K562 (cell line): ENCODE measurements around the gene DAZAP1. TPM values are rescaled to one million over a fixed set of nuclear protein-coding genes. Genes with fewer than 3 reads are reported as not detected.

Source experiments
- ATAC-seq: fragments of 200-7000 bp; cut with Tn5 transposase; 3 replicates; pipeline ENCODE4 v1.9.1; 2020; ENCODE audit warnings: moderate library complexity
- BruUV-seq: library from RNA; stranded (reverse); fragments of 400-500 nt; replicated peaks from 2 replicates; lab custom pipeline; 2021; lab: Mats Ljungman, UMichigan
- CTCF ChIA-PET: fragments of 300-600 bp; formaldehyde crosslinking; extraction: SDS; loops from one replicate; lab custom pipeline; 2021; ENCODE audit warnings: low intra/inter-chr PET ratio; lab: Yijun Ruan, JAX
- POLR2A ChIA-PET: fragments of 300-600, 350-650 bp; sonication (Branson Sonifier 250); formaldehyde crosslinking; extraction: SDS; loops from one replicate; lab custom pipeline; 2021; ENCODE audit warnings: antibody characterized with exemption, inconsistent platforms; lab: Yijun Ruan, JAX
- DNase-seq, 4 experiments: peaks; one replicate each; pipeline versions ENCODE4 v3.0.0 to v3.0.0-alpha.2; 2011 to 2018; ENCODE audit warnings: low spot score in 3 of 4, mixed read lengths in 3 of 4; ENCODE audit errors: extremely low read depth in 1 of 4
- FAIRE-seq: peaks from 2 replicates; lab custom pipeline; 2011; peaks lifted over from hg19 to GRCh38; lab: Jason Lieb, UNC
- H2AFZ ChIP-seq: 2 replicates; pipeline ENCODE4 v1.6.0; 2011; ENCODE audit warnings: low read depth, low read length, control low read depth, inconsistent platforms
- H3K27ac ChIP-seq: fragments of 200-600 bp; 3 replicates; pipeline ENCODE4 v1.8.0; 2011; ENCODE audit warnings: low read depth, mild to moderate bottlenecking, control low read depth, inconsistent platforms, low read length, moderate library complexity, mixed read lengths; ENCODE audit errors: extremely low read depth
- H3K27me3 ChIP-seq, 2 experiments: fragments of 300-600 bp in 1 of 2; 2 replicates in 1 of 2; 3 replicates in 1 of 2; pipeline versions ENCODE4 v1.6.0 to v1.8.0; 2011; ENCODE audit warnings: inconsistent platforms in 2 of 2, low read length in 2 of 2, mild to moderate bottlenecking in 1 of 2, mixed read lengths in 1 of 2, moderate library complexity in 1 of 2; ENCODE audit not compliant: control insufficient read depth in 2 of 2, insufficient read depth in 2 of 2
- H3K36me3 ChIP-seq: fragments of 300-600 bp; 3 replicates; pipeline ENCODE4 v1.8.0; 2011; ENCODE audit warnings: mild to moderate bottlenecking, low read length, inconsistent platforms; ENCODE audit not compliant: control insufficient read depth, insufficient read depth
- H3K4me1 ChIP-seq, 2 experiments: fragments of 200-600 bp in 1 of 2; replicated peaks in 1 of 2; 2 replicates in 1 of 2; 3 replicates in 1 of 2; pipeline versions ENCODE4 v1.5.1 to v1.8.0; 2011; ENCODE audit warnings: inconsistent platforms in 2 of 2, low read length in 2 of 2, mild to moderate bottlenecking in 1 of 2, mixed read lengths in 1 of 2, moderate library complexity in 1 of 2; ENCODE audit not compliant: control insufficient read depth in 2 of 2, insufficient read depth in 2 of 2
- H3K4me2 ChIP-seq: 2 replicates; pipeline ENCODE4 v1.6.1; 2011; ENCODE audit warnings: low read length, control low read depth, inconsistent platforms, mixed read lengths; ENCODE audit not compliant: insufficient read depth
- H3K4me3 ChIP-seq: fragments of 200-600 bp; sonication (generic), shearing (Covaris generic); 2 replicates; pipeline ENCODE4 v1.5.1; 2016; ENCODE audit warnings: control low read depth, inconsistent platforms
- H3K79me2 ChIP-seq: fragments of 200-600 bp; 3 replicates; pipeline ENCODE4 v1.8.0; 2011; ENCODE audit warnings: low read length, inconsistent platforms; ENCODE audit not compliant: control insufficient read depth, insufficient read depth
- H3K9ac ChIP-seq, 2 experiments: 2 replicates each; pipeline versions ENCODE4 v1.6.0 to v1.6.1; 2011; ENCODE audit warnings: low read depth in 2 of 2, low read length in 2 of 2, control low read depth in 1 of 2, inconsistent platforms in 1 of 2, mild to moderate bottlenecking in 1 of 2, mixed read lengths in 1 of 2; ENCODE audit not compliant: insufficient read depth in 1 of 2
- H3K9me1 ChIP-seq: one replicate; pipeline ENCODE4 v1.6.0; 2011; ENCODE audit warnings: inconsistent platforms, mild to moderate bottlenecking, low read length, moderate library complexity; ENCODE audit not compliant: control insufficient read depth, insufficient read depth
- H3K9me3 ChIP-seq: replicated peaks from 2 replicates; pipeline ENCODE4 v1.5.1; 2011; ENCODE audit warnings: low read depth, low read length, inconsistent platforms; ENCODE audit not compliant: control insufficient read depth, insufficient read depth
- H4K20me1 ChIP-seq: replicated peaks from 2 replicates; pipeline ENCODE4 v1.6.1; 2011; ENCODE audit warnings: low read length, inconsistent platforms, mixed read lengths; ENCODE audit not compliant: control insufficient read depth, insufficient read depth
- BCOR ChIP-seq: fragments of 450-650 bp; IDR thresholded peaks from 2 replicates; pipeline ENCODE4 v1.6.1; 2016
- CBX3 ChIP-seq, 2 experiments: IDR thresholded peaks; 1 replicate in 1 of 2; 2 replicates in 1 of 2; pipeline ENCODE4 v1.6.1; 2012; ENCODE audit warnings: inconsistent platforms in 2 of 2, low read length in 2 of 2, borderline replicate concordance in 1 of 2, control low read depth in 1 of 2
- CHD4 ChIP-seq: fragments of 200-600 bp; sonication (generic); IDR thresholded peaks from 3 replicates; pipeline ENCODE4 v1.6.1; 2012; ENCODE audit warnings: low read depth, mild to moderate bottlenecking, mixed read lengths, low read length, inconsistent platforms; ENCODE audit not compliant: insufficient read depth, insufficient replicate concordance, poor library complexity, severe bottlenecking
- FOXK1 ChIP-seq: sonication (generic); formaldehyde crosslinking; IDR thresholded peaks from 2 replicates; pipeline ENCODE4 v1.8.0; 2022; ENCODE audit warnings: missing genetic modification reagents, mild to moderate bottlenecking, borderline replicate concordance
- HDAC2 ChIP-seq: fragments of 450-650 bp; IDR thresholded peaks from 2 replicates; pipeline ENCODE4 v1.6.1; 2016; ENCODE audit warnings: mild to moderate bottlenecking
- KDM1A ChIP-seq, 2 experiments: fragments of 450-650 bp; IDR thresholded peaks; 2 replicates each; pipeline ENCODE4 v1.6.1; 2016; ENCODE audit warnings: mild to moderate bottlenecking in 2 of 2
- MBD1 ChIP-seq: fragments of 250-450 bp; sonication (Bioruptor Pico); IDR thresholded peaks from 2 replicates; pipeline ENCODE4 v1.8.0; 2022; ENCODE audit warnings: inconsistent platforms
- RBM22 ChIP-seq: fragments of 200-400 bp; formaldehyde crosslinking; IDR thresholded peaks from 2 replicates; pipeline ENCODE4 v1.6.1; 2018; ENCODE audit warnings: low read length, low read depth; ENCODE audit not compliant: poor library complexity, severe bottlenecking
- RBM34 ChIP-seq: fragments of 200-400 bp; formaldehyde crosslinking; IDR thresholded peaks from 2 replicates; pipeline ENCODE4 v1.6.1; 2018; ENCODE audit warnings: low read length, borderline replicate concordance; ENCODE audit not compliant: insufficient read depth
- SMARCA5 ChIP-seq: fragments of 450-650 bp; IDR thresholded peaks from 2 replicates; pipeline ENCODE4 v1.6.1; 2016
- ZNF121 ChIP-seq: sonication (generic); formaldehyde crosslinking; conservative IDR thresholded peaks from 2 replicates; pipeline ENCODE4 v1.8.0; 2022; ENCODE audit warnings: missing genetic modification reagents
- WGBS: fragments of 100-300 bp; shearing (Covaris generic); methylation state at CpG from one replicate; pipeline ENCODE4 v1.1.6; 2016; ENCODE audit warnings: low coverage, mixed read lengths; ENCODE audit not compliant: insufficient coverage; ENCODE audit errors: missing lambda C conversion rate; 5-methylcytosine and 5-hydroxymethylcytosine counted together
- in situ Hi-C: fragments of 300-500 bp; cut with MboI; formaldehyde crosslinking; loops from 4 replicates; pipeline ENCODE4 v1.15.0; 2018; ENCODE audit warnings: inconsistent platforms, mixed read lengths
- intact Hi-C: fragments of 100-400 bp; cut with micrococcal nuclease; formaldehyde crosslinking; loops from 2 replicates; pipeline ENCODE4 v1.14.2; 2022
- polyA plus RNA-seq, 8 experiments: library from polyadenylated mRNA; depleted of rRNA in 4 of 8; stranded (reverse) in 5 of 8; unstranded in 3 of 8; fragments of >200 nt; fragmentation: Nextera tagmentation in 2 of 8; fragmentation: Illumina TruSeq in 1 of 8; extraction: Ambion mirVana in 2 of 8; extraction: Trizol in 1 of 8; gene quantifications; 2 replicates each; pipeline versions ENCODE4 v1.2.1 to v1.2.3, GENCODE V29; 2011 to 2014; ENCODE audit warnings: inconsistent platforms in 1 of 8, missing spikeins in 1 of 8
- total RNA-seq, 7 experiments: library from RNA; depleted of rRNA in 6 of 7; stranded (reverse); fragments of >200 nt in 6 of 7; fragmentation: Illumina TruSeq in 2 of 7; extraction: Trizol in 2 of 7; gene quantifications; 2 replicates each; pipeline versions ENCODE4 v1.2.1 to v1.2.3, GENCODE V29; 2011 to 2021; ENCODE audit warnings: low replicate concordance in 1 of 7
- TF ChIP-seq, protein P1 (sequence below): fragments of 450-650 bp; IDR thresholded peaks from 2 replicates; pipeline ENCODE4 v1.6.1; 2014; ENCODE audit warnings: low read depth, mild to moderate bottlenecking, moderate library complexity, borderline replicate concordance
- TF ChIP-seq, protein P2 (sequence below): sonication (generic); formaldehyde crosslinking; IDR thresholded peaks from 2 replicates; pipeline ENCODE4 v1.8.1; 2023; ENCODE audit warnings: mild to moderate bottlenecking, missing genetic modification reagents

Gene DAZAP1
- total and polyA plus RNA-seq, 9 of the 15 experiments (the other 6 are each of a cell fraction or from before 2014, with no cell fraction given): 10.8 to 289 (median 142) TPM

DNA sequence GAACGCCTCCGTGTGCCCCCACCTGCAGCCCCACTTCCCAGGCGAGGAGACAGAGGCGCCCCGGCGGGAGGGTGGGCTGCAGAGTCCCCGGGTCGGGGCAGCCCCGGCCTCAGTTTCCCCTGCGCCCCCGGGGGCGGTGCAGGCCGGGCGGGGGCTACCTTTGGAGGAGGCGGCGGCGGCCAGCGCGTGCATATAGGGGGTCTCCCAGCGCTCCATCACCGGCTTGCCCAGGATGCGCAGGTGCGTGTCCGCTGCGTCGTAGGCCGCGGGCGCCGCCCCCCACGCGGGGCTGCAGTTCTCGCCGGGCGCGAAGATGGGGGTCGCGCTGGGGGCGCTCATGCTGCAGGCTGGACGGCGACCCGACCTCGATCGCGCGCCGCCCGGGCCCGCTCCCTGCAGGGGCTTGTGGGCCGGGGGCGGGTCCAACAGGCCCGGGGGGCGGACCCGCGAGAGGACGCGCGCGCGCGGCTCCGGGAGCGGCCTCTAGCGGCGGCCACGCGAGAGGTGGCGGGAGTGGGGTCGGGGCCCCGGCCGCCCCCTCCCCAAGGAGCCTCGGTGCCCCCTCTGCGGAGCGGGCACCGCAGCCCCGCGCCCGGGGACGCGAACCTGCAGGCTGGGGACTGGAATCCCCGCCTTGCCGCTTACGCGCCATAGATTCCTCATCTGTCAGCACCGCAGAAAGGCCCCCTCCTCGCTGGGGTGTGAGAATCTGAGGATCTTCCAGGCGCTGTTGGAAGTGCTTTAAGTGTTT is 6.1 kb upstream of the DAZAP1 start, which contains the start of gene GAMT (continued):
- no peak for TF ChIP-seq FOXK1 (CRISPR knock-in tag)
- no peak for TF ChIP-seq KDM1A (IDR thresholded peaks at IDR 0.05)

DNA sequence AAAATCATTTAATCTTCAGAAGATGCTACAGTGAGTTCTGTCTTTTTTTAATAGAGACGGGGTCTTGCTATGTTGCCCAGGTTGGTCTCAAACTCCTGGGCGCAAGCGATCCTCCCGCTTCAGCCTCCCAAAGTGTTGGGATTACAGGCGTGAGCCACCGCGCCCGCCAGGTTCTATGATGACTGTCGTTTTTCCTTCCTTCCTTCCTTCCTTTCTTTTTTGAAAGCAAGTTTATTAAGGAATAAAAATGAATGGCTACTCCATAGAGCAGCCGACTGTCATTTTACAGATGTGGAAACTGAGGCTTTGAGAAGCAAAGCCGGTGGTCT is 5.5 kb upstream of the DAZAP1 start:
- peak overlapping the region; percentile 74 for H3K4me2 ChIP-seq
- peaks cover 7 to 64% of the 10 kb centered on the region in 2 experiments; a peak in 4 of 5 replicates for H3K4me1 ChIP-seq
- H3K79me2 ChIP-seq: peaks cover 12% of the 10 kb centered on the region
- H2AFZ ChIP-seq: peak overlapping the region; percentile 93
- intact Hi-C loops: no loop called here
- ChIA-PET CTCF (no interaction called here), POLR2A (no interaction called here)
- H3K9ac ChIP-seq: peak overlapping the region; percentile 45 to 89; a peak in 3 of 4 replicates
- no peaks in the 10 kb centered on the region for H3K9me1 ChIP-seq
- in situ Hi-C loops: no loop called here
- no peak for ATAC-seq
- no peak for FAIRE-seq
- no peak overlapping the region for H3K27ac ChIP-seq
- H3K4me3 ChIP-seq: peak overlapping the region; percentile 57
- no peaks in the 10 kb centered on the region for H4K20me1 ChIP-seq
- H3K36me3 ChIP-seq: peaks cover 14% of the 10 kb centered on the region; the same call in 1 of the 3 replicates
- H3K9me3 ChIP-seq: no peaks in the 10 kb centered on the region
- no peaks in the 10 kb centered on the region for H3K27me3 ChIP-seq
- TF ChIP-seq, protein P1, sequence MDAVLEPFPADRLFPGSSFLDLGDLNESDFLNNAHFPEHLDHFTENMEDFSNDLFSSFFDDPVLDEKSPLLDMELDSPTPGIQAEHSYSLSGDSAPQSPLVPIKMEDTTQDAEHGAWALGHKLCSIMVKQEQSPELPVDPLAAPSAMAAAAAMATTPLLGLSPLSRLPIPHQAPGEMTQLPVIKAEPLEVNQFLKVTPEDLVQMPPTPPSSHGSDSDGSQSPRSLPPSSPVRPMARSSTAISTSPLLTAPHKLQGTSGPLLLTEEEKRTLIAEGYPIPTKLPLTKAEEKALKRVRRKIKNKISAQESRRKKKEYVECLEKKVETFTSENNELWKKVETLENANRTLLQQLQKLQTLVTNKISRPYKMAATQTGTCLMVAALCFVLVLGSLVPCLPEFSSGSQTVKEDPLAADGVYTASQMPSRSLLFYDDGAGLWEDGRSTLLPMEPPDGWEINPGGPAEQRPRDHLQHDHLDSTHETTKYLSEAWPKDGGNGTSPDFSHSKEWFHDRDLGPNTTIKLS: peak; percentile 10; the same call in 1 of the 2 replicates
- TF ChIP-seq SMARCA5: peak; percentile 80; the same call in 1 of the 2 replicates
- TF ChIP-seq, protein P2, sequence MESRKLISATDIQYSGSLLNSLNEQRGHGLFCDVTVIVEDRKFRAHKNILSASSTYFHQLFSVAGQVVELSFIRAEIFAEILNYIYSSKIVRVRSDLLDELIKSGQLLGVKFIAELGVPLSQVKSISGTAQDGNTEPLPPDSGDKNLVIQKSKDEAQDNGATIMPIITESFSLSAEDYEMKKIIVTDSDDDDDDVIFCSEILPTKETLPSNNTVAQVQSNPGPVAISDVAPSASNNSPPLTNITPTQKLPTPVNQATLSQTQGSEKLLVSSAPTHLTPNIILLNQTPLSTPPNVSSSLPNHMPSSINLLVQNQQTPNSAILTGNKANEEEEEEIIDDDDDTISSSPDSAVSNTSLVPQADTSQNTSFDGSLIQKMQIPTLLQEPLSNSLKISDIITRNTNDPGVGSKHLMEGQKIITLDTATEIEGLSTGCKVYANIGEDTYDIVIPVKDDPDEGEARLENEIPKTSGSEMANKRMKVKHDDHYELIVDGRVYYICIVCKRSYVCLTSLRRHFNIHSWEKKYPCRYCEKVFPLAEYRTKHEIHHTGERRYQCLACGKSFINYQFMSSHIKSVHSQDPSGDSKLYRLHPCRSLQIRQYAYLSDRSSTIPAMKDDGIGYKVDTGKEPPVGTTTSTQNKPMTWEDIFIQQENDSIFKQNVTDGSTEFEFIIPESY (CRISPR knock-in tag): peak; percentile 98
- TF ChIP-seq CHD4: peak; percentile 11
- TF ChIP-seq KDM1A (IDR thresholded peaks at IDR 0.05): peak; percentile 49 to 67
- TF ChIP-seq MBD1: peak; percentile 86
- TF ChIP-seq HDAC2: peak; percentile 50; the same call in 1 of the 2 replicates
- peak; percentile 98 for TF ChIP-seq ZNF121 (CRISPR knock-in tag)
- TF ChIP-seq RBM34: no peak
- peak; percentile 85 for TF ChIP-seq BCOR
- TF ChIP-seq RBM22: no peak
- TF ChIP-seq CBX3 (IDR thresholded peaks at IDR 0.05; ENCODE audit: borderline replicate concordance in 1 of 2, low read length in 2 of 2): no peak
- no TSS peak for BruUV-seq
- 36% methylated on average over 4 of the region's 11 CpGs for WGBS
- no peak for DNase-seq
